Cardiac fibroblast (primary cell): ENCODE data around the gene PHACTR3.

Experiments used
- DNase-seq, 2 donors: peaks; one replicate each; pipeline versions ENCODE4 v3.0.0 to v3.0.0-alpha.2; 2010; ENCODE audit warnings: low read depth in 2 of 2
- H3K4me3 ChIP-seq, 2 donors: replicated peaks in 1 of 2; 1 replicate in 1 of 2; 2 replicates in 1 of 2; pipeline ENCODE4 v1.5.1; 2011; ENCODE audit warnings: low read depth in 2 of 2, low read length in 2 of 2, mild to moderate bottlenecking in 2 of 2, moderate library complexity in 1 of 2
- CTCF ChIP-seq: IDR thresholded peaks from one replicate; pipeline ENCODE4 v1.5.1; 2011; ENCODE audit warnings: low read depth, mild to moderate bottlenecking, low read length, inconsistent platforms

The PHACTR3 gene

GRCh38 chr20:59645271-59645670, 40.9 kb downstream of the PHACTR3 start:
- no peak overlapping the region for H3K4me3 ChIP-seq
- no peak for TF ChIP-seq CTCF
- no peak for DNase-seq

GRCh38 chr20:59645761-59646171, 41.4 kb downstream of the PHACTR3 start:
- TF ChIP-seq CTCF = no peak
- DNase-seq = no peak
- H3K4me3 ChIP-seq = no peak overlapping the region

GRCh38 chr20:59646487-59646886, 42.1 kb downstream of the PHACTR3 start:
- no peak for DNase-seq
- TF ChIP-seq CTCF = no peak
- no peak overlapping the region for H3K4me3 ChIP-seq

GRCh38 chr20:59647271-59647670, 42.9 kb downstream of the PHACTR3 start:
- no peak for DNase-seq
- no peak overlapping the region for H3K4me3 ChIP-seq
- TF ChIP-seq CTCF = no peak

GRCh38 chr20:59648466-59649070, 44.2 kb downstream of the PHACTR3 start:
- H3K4me3 ChIP-seq = no peak overlapping the region
- TF ChIP-seq CTCF = no peak
- no peak for DNase-seq

GRCh38 chr20:59650418-59650817, 46.1 kb downstream of the PHACTR3 start:
- TF ChIP-seq CTCF = no peak
- DNase-seq = no peak

GRCh38 chr20:59652381-59652780, 48.0 kb downstream of the PHACTR3 start:
- no peak overlapping the region for H3K4me3 ChIP-seq
- no peak for DNase-seq
- TF ChIP-seq CTCF = no peak

More at GRCh38 chr20:59650418-59650817, 46.1 kb downstream of the PHACTR3 start:
- H3K4me3 ChIP-seq = no peak overlapping the region
